ENCODE data around the gene IL34. TPM values are rescaled to one million over a fixed set of nuclear protein-coding genes. Genes with fewer than 3 reads are reported as not detected.
"Not testable (repeated sequence)": the region's sequence is repeated elsewhere in the genome, so short reads cannot be mapped to it uniquely, and the experiment has no call there.

Gene IL34
- total RNA-seq, 1 donor from 2014 or later = 1.4 TPM

DNA sequence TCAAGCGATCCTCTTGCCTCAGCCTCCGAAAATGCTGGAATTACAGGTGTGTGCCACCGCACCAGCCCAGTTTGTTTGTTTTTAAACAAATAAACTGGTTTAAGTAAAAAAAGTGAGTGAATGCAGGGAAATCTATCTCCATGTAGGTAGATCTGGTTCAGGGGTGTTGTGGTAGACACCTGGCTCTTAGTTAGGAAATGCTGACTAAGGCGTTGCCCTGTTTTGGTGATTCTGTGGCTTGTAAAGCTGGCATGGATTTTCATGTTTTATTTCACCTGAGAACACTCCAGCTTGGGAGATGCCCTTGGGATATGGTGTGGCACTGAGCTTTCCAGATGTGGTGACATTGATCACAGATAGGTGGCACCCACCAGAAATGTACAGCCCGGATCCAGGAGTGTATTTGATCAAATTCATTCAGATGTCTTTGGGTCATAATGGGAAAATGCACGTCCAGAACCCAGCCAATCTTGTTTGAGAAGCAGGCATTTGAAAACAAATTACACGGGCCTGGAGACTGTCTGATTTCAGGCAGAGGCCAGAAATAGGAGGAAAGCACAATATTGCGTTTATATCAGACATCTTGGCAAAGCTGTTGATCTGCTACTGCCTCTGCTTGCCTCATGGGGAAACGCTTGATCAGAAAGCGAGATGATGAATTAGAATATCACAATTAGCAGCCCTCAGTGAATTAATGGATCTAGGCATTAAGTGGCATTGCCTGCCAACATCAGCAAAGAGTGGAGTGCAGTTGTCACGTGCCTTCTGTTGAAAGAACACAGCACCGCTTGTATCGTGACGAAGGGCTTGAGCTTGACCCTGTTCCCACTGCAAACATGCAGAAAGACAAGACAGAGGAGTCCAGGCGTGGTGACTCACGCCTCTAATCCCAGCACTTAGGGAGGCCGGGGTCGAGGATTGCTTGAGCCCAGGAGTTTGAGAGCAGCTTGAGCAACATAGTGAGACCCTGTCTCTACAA lies 7.3 kb upstream of the IL34 start:
- DNase-seq (ENCODE audit: low spot score in 2 of 2, unreplicated experiment in 2 of 2) = no peak
- H3K27ac Mint-ChIP-seq = peak overlapping the region; percentile 75

GRCh38 chr16:70642633-70643032 lies 3.7 kb upstream of the IL34 start:
- Mint-ChIP-seq H3K4me3 (no peak overlapping the region), H3K27me3 (ENCODE audit: low read depth) (no peaks in the 10 kb centered on the region), H3K36me3 (no peaks in the 10 kb centered on the region), H3K9me3 (no peaks in the 10 kb centered on the region), H3K4me1 (peaks cover 7% of the 10 kb centered on the region), H3K27ac (no peak overlapping the region)
- TF ChIP-seq, protein P1, sequence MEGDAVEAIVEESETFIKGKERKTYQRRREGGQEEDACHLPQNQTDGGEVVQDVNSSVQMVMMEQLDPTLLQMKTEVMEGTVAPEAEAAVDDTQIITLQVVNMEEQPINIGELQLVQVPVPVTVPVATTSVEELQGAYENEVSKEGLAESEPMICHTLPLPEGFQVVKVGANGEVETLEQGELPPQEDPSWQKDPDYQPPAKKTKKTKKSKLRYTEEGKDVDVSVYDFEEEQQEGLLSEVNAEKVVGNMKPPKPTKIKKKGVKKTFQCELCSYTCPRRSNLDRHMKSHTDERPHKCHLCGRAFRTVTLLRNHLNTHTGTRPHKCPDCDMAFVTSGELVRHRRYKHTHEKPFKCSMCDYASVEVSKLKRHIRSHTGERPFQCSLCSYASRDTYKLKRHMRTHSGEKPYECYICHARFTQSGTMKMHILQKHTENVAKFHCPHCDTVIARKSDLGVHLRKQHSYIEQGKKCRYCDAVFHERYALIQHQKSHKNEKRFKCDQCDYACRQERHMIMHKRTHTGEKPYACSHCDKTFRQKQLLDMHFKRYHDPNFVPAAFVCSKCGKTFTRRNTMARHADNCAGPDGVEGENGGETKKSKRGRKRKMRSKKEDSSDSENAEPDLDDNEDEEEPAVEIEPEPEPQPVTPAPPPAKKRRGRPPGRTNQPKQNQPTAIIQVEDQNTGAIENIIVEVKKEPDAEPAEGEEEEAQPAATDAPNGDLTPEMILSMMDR (IDR thresholded peaks at IDR 0.05; ENCODE audit: unreplicated experiment) = no peak
- no peak for DNase-seq (ENCODE audit: low spot score in 2 of 2, unreplicated experiment in 2 of 2)

More for the DNA sequence above, 7.3 kb upstream of the IL34 start:
- TF ChIP-seq, protein P1 (IDR thresholded peaks at IDR 0.05; ENCODE audit: unreplicated experiment) = no peak
- Mint-ChIP-seq H3K4me1 (peaks cover 7% of the 10 kb centered on the region), H3K4me3 (no peak overlapping the region), H3K27me3 (ENCODE audit: low read depth) (no peaks in the 10 kb centered on the region), H3K36me3 (no peaks in the 10 kb centered on the region), H3K9me3 (no peaks in the 10 kb centered on the region)

- H3K9me3 Mint-ChIP-seq; H3K4me3 Mint-ChIP-seq; DNase-seq (ENCODE audit: low spot score in 2 of 2, unreplicated experiment in 2 of 2); H3K4me1 Mint-ChIP-seq; H3K36me3 Mint-ChIP-seq; H3K27ac Mint-ChIP-seq; H3K27me3 Mint-ChIP-seq (ENCODE audit: low read depth): not testable (repeated sequence)
Measured at GRCh38 chr16:70643264-70643663, 3.1 kb upstream of the IL34 start.

- Mint-ChIP-seq H3K27ac (no peak overlapping the region), H3K9me3 (no peaks in the 10 kb centered on the region), H3K36me3 (no peaks in the 10 kb centered on the region), H3K4me3 (no peak overlapping the region), H3K4me1 (no peaks in the 10 kb centered on the region), H3K27me3 (ENCODE audit: low read depth) (no peaks in the 10 kb centered on the region)
- no peak for DNase-seq (ENCODE audit: low spot score in 2 of 2, unreplicated experiment in 2 of 2)
- TF ChIP-seq, protein P1 (IDR thresholded peaks at IDR 0.05; ENCODE audit: unreplicated experiment) = no peak
Measured at GRCh38 chr16:70644763-70645597, 1.4 kb upstream of the IL34 start.

GRCh38 chr16:70647441-70648359 lies 1.3 kb downstream of the IL34 start:
- TF ChIP-seq, protein P1 (IDR thresholded peaks at IDR 0.05; ENCODE audit: unreplicated experiment) = no peak
- no peak for DNase-seq (ENCODE audit: low spot score in 2 of 2, unreplicated experiment in 2 of 2)
- Mint-ChIP-seq H3K36me3 (no peaks in the 10 kb centered on the region), H3K4me3 (no peak overlapping the region), H3K4me1 (no peaks in the 10 kb centered on the region), H3K27me3 (ENCODE audit: low read depth) (no peaks in the 10 kb centered on the region), H3K27ac (no peak overlapping the region), H3K9me3 (no peaks in the 10 kb centered on the region)

Data from mesothelial cell of epicardium (in vitro differentiated cells).